ENCODE results near the gene MYPOP.
"Not testable (repeated sequence)": the region's sequence is repeated elsewhere in the genome, so short reads cannot be mapped to it uniquely, and the experiment has no call there.

Gene MYPOP

DNA sequence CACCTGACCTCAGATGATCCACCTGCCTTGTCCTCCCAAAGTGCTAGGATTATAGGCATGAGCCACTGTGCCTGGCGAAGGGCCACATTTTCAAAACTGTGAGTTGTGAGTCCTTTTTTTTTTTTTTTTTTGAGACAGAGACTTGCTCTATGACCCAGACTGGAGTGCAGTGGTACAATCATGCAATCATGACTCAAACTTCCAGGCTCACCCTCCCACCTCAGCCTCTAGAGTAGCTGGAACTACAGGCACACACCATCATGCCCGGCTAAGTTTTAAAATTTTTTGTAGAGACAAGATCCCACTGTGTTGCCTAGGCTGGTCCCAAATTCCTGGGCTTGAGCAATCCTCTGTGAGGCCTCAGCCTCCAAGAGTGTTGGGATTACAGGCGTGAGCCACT lies 3.8 kb upstream of the MYPOP start:
- DNase-seq = no peak

DNA sequence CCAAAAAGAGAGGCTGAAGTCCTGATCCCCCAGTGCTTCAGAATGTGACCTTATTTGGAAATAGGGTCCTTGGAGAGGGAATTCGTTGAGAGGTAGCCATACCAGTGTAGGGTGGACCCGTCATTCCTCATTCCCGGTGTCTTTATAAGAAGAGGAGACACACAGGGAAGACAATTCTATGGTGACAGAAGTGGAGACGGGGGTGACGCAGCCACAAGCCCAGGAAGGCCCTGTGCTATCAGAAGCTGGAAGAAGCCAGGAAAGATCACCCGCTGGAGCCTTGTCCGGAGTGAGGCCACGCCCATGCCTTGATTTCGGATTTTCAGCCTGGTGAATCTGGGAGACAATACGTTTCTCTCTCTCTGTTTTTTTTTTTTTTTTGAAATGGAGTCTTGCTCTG lies 2.6 kb upstream of the MYPOP start:
- DNase-seq = no peak

DNA sequence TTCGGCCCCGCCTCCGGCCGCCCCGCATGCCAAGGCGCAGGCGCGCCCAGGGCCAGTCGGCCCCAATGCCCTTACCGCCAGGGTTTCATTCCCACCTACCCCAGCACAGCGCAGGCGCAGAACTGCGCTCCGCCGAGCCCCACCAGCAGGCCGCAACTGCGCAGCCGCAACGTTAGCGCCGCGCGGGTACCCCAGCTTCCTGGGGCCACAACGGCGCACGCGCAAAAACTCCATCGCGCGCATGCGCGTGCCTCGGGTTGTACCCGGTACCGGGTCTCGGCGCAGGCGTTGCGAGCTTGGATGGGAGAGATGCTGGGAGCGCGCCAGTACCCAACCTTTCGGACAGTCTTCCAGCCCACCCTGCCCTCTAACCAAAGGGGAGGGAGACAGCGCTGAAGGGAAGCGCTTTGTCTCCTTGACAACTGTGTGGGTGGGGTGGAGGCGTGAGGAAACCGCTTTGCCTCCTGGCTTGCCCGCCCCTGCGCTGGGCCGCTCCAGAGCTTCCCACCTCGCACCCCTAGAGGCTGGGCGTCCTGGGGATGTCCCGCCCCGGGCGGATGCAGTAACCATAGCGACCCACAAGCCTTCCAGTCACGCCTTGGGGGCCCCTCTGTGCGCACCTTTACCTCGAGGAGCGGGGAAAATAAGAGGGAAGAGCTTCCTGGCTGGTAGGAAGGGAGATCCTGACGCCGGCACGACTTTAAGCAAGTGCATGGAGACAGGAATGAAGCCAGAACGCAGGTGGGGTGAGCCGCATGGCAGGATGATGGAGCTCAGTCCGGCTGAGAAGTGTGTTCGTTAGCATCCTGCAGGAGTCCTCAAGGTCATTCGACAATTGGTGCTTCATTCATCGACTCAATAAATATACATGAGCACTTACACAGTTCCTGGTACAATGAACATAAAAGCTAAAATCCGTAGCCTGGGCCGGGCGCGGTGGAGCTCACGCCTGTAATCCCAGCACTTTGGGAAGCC lies 525 bp upstream of the MYPOP start:
- peak; percentile 99 for DNase-seq

DNA sequence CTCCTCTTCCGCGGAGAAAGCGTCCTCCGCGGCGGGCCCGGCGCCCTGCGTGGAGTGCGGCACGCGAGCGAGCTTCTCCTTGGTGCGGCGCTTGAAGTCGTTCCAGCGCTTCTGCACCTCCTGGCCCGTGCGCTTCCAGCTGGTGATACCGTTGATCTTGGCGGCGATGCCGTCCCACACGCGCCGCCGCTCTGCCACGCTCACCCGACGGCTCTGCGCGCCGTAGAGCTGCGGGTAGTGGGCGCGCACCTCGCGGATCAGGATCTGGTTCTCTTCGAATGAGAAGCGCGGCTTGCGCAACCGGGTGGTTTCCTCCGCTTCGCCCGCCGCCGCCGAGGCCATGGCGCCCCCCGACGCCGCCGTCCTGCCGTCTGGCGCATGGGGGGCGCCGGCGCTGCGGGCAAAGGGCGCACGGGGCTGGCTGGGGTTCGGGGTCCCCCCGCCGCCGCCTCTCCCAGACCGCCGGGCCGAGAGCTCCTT lies 941 bp downstream of the MYPOP start:
- DNase-seq = peak; percentile 47

DNA sequence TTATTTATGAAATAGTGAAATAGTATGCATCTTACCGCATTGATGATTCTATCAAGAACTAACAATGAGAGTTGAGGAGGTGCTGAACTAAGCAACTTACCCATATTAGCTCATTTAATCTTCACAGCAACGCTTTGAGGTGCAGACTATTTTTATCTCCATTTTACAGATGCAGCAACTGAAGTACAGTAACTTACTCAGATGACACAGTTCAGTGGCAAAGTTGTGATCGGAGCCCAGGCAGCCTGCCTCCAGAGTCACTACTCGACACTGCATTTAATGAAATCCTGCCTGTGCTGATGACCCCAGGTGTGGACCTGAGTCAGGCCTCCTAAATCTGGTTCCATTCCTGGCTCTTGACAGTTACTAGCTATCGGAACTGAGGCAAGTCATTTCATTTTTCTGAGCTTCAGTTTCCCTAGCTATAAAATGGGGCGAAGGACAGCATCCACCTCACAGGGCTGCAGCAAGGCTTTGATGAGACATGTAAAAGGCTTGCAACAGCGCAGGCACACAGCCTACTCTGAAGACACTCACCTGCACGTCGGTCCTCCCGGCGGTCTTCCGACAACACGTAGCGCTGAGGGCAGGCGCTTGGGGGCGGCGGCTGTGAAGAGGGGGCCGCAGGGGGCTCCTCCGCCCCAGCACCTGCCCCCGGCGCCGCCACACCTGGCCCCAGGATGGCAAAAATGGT lies 1.5 kb downstream of the MYPOP start:
- DNase-seq = no peak

DNA sequence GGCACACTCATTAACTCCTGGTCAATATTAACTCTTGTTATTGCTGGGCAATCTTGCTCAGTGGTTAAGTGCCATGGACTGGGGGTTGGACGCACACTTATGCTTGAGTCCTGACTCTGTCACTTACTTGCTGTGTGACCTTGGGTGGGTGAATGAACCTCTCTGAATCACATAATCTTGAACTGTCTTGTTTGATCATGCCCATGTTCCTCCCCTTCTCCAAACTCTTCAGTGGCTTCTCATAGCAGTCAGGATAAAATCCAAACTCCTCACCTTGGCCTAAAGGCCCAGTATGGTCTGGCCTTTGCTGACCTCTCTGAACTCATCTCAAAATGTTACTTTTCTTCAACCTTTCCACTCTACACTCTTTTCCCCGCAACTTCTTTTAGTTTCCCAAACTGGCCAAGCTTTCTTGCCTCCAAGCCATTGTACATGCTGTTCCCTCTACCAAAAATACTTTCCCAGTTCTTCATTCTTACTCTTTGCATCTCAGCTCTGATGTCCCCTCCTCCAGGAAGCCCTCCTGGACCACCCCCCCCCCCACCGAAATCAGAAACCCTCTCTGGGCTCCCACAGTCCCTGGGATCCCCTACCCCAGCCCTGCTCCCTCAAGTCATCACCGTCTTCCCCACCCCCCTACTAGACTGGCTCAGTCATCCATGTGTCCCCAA lies 2.4 kb downstream of the MYPOP start:
- DNase-seq = no peak

DNA sequence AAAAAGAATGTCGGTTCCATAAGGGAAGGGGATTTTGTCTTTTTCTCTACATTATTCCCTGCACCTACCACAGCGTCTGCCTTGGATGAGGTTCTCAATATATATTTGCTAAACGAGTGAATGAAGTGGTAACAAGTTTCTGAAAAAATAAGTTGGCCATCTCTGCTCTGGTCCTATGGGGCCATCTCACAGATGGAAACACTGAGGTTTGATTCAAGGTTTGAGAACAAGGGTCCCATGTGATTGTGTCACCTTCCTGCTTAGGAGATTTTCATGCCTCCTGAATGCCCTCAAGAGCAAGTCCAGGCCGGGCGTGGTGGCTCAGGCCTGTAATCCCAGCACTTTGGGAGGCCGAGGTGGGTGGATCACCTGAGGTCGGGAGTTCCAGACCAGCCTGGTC lies 3.2 kb downstream of the MYPOP start:
- no peak for DNase-seq

DNA sequence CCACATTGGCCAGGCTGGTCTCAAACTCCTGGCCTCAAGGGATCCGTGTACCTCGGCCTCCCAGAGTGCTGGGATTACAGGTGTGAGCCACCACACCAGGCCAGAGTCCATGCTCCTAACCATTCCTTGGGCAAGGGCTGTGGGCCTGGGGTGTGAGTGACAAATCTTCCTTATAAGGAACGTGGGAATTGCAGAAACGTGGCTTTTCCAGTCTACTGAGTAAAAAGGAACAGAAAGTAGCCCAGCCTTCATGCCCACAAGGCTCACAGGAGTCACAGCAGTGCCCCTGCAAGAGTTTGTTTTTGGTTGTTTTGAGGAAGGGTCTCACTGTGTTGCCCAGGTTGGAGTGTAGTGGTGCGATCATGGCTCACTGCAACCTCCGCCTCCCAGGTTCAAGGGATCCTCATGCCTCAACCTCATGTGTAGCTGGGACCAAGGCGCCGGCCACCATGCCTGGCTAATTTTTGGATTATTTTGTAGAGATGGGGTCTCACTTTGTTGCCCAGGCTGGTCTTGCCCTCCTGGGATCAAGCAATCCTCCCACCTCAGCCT lies 5.1 kb downstream of the MYPOP start:
- DNase-seq = no peak

DNA sequence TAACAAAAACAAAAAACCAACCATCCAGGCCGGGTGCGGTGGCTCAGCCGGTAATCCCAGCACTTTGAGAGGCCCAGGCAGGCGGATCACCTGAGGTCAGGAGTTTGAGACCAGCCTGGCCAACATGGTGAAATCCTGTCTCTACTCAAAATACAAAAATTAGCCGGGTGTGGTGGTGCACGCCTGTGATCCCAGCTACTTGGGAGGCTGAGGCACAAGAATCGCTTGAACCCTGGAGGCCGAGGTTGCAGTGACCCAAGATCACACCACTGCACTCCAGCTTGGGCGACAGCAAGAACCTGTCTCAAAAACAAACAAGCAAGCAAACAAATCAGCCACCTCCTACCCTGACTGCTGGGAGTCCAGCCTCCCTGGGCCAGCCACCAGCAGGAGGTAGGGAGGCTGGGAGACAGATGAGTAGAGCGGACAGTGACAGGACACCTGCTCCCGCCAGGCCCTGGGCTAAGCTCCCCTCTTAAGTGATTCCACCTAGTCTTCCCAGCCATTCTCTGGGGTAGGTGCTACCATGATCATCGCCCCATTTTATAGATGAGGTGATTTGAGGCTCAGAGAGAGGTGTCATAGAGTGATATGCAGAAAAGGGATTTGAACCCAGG lies 6.3 kb downstream of the MYPOP start:
- DNase-seq = not testable (repeated sequence)

DNA sequence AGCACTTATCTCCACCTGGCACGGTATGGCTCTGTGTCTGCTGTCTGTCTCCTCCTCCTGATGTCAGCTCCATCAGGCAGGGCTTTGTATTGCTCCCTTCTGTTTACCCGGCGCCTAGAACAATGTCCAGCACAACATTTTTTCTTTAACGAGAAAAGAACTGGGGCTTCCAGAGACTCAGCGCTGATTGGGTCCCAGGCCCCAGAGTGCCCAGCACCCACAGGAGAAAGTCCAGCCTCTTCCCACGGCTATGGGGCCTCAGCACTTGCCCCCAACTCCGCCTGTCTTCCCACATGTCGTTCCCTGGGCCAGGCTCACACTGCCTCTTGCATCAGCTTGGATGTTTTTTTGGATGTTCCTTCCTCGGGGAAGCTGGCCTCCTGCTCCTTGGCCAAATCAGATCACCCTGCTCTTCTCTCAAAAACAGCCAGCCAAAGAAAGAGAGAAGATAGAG lies 6.9 kb downstream of the MYPOP start:
- DNase-seq = no peak

DNA sequence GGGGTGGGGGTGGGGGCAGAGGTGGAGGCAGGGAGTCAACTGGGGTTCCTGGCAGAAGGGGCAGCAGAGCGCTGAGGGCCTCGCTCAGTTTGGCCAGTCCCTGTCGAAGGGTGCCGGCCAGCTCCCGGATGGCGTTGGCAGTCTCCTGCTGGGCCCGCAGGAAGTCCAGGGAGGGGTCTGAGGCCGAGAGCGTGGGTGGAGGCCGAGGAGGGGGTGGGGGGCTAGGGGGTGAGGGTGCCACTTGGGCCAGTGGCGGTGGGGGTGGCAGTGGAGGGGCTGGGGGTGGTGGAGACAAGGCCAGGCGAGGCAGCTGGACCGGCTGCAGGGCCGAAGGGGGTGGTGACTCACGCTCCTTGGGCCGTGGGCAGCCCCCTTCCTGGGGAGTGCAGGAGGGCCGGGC lies 11.5 kb downstream of the MYPOP start:
- DNase-seq = no peak

DNA sequence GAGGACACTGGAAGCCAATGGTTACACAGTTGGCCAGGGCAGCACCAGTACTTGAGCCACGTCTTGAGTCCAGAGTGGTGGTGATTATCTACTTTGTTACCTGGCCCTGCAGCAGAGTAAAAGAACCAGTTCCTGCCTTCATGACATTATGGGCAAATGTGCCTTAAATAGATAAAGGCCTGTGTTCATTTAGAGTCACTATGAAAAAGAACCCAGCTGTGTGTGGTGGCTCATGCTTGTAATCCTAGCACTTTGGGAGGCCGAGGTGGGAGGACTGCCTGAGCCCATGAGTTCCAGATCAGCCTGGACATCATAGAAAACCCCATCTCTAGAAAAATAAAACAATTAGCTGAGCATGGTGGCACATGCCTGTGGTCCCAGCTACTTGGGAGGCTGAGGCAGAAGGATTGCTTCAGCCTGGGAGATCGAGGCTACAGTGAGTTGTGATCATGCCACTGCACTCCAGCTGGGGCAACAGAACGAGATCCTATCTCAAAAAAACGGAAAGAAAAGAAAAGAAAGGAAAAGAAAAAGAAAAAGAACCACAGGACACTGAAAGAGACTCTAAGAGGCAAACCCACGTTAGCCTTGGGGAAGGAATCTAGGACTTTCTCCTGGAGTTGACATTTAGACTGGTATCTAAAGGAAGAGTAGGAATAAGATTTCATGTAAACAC lies 13.1 kb downstream of the MYPOP start:
- DNase-seq = no peak

DNA sequence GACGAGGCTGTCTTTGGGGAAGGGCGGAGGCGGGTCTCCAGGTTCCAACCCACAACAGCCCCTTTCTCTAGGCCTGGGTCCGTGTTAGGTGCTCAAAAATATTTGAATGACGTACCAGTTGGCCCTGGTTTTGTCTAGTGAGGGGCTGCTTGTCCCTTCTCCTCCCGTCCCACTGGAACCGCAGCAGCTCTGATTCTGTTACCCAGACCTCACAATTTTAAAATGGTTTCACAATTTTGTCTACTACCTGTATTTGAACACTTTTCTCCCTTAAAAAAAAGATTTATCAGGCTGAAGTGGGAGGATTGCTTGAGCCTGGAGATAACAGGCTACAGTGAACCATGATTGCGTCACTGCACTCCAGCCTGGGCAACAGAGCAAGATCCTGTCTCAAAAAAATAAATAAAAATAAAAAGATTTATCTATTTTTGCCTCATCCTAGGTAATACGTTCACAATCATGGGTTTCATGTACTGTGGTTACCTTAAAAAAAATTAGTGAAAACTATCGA lies 15.2 kb downstream of the MYPOP start:
- no peak for DNase-seq

DNA sequence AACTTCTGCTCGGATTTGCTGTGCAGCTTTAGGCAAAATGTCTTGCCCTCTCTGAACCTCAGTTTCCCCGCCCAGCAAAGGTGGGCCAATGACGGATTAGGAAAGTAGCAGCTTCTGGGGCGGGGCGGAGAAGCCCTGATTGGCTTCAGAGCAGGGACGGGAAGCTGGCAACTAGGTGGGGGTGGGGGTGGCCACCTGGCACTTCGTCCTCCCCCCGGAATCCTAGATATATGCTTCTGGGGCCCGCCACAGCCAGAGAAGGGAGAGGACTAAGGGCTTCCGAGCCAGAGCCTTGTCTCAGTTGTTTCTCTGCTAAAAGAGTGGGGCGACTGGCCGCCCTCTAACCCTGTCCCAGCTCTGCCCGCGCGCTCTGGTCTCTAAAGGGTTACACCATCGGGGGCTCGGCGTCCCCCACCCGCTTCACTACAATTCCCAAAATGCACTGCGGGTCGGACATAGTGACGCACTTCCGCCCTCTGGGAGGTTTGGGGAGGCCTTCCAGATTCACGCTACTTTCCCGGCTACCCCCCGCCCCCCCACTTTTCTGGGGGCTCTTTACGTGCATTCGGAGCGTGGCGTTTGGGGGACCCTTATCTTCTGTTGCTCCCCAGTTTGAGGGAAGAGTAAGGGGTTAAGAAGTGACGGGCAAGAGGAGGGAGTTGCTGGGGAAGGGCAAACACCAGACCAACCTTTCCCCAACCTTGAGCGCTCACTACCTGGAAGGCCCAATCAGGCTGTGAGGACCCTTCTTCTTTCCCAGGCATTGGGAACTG lies 15.8 kb downstream of the MYPOP start:
- DNase-seq = peak; percentile 89

DNA sequence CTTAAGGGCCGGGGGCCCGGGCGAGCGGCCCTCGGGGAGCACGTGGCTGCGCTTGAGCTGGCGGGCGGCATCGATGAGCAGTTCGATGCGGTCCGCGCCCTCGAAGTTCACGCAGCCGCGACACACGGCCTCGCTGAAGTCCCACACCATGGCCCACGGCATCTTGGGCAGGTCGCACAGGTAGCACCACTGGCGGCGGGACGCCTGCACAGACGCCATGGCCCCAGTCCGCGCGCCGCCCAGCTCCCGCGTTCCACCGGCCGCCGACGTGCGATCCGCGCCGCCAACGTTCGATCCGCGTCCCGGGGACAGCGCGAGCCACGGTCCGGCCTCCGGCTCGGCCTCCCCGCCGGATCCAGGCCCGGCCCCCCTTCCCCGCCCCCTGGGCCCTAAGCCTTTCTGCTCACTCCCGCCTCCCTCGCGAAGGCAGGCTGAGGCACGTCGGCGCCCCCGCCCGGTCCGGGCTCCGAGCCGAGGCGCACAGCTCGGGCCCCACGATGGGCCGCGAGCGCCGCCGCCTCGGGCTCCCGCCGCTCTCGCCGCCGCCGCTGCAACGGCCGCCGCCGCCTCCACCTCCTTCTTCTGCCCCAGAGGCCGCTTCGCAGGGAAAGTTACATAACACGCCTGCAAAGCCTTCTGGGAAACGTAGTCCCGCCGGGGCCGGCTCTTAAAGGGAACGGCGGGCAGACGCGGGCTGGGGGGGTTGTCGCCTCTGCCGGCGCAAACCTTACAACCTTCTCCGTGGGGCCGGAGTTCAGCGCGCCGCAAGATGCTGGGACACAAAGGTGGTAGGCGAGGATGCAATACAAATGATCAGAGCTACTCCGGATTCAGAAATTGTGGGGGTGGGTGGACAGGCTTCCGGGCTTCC lies 16.6 kb downstream of the MYPOP start, which contains the start of gene IRF2BP1:
Gene IRF2BP1 (minus strand): TSS at position 586 of the 871 bp plus-strand sequence. CDS start 367 bp downstream, at position 219.
- DNase-seq = peak; percentile 90

DNA sequence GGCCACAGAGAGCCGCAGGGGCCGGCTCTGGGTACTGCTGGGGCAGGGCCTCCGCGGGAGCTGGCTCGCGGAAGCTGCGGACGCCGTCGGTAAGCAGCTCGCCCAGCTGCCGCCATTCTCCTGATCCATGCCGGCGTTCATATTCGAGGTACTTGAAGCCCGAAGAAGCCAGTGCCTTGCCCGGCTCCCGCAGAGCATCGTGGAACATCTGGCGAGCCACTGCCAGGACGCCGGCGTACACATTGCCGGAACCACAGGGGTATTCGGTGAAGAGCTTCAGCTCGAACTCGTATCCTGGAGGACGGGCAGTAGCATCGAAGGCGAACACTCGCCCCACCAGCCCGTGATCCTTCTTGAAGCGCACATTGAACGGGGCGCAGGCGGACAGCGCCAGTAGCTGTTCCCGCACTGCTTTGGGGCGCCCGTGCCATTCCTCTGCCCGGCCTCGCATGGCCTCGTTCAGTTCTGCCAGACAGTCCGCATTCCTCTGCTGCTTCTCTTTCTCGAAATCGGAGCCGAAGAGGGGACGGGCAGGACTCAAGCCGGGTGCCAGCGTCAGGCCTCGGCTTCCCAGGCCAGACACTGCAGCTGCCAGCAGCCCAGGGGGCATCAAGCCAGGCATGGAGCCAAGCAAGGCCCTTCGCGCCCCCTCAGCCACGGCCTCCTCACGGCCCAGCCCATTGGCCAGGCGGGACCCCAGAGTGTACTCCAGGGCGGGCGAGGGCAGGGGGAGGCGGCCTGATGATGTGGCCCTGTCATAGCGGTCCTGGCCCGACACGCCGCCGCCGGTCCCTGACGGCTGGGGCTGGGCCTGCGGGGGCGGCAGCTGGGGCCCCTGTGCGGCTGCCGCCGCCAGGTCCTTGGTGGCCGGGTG lies 17.5 kb downstream of the MYPOP start:
- DNase-seq = peak; percentile 29

DNA sequence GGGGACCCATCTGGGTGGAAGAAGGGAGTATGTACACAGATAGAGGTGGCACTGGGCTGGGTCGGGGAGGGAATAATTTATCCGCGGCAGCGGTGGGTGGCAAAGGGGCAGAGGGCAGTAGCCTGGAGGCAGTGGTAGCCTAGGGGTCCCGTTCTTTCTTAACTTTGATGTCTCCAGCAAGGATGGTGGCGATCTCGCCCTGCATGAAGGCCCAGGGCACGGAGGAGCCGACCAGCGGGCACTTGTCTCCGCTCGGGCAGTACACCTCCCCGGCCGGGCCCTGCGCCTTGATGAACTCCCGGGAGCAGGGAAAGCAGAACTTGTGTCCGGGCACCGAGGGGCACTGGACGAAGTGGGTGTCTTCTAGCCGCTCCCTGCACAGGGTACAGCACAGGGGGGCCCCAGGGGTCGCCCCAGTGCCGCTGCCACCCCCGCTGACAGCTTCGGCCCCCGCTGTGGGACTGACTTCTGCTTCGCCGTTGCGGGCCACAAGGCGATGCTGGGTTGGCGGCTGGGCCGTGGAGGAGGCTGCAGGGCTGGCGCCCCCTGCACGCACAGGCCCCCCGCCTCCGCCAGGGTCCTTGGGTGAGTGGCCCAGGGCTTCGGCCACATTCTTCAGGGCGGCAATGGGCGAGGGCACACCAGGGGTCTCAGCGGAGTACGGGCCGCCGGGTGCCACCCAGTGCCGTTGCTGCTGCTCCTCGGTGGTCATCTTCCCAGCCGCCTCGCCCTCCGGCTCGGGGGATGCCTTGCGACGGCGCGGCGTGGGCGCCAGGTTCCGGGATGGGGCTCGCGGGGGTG lies 18.3 kb downstream of the MYPOP start:
- no peak for DNase-seq

DNA sequence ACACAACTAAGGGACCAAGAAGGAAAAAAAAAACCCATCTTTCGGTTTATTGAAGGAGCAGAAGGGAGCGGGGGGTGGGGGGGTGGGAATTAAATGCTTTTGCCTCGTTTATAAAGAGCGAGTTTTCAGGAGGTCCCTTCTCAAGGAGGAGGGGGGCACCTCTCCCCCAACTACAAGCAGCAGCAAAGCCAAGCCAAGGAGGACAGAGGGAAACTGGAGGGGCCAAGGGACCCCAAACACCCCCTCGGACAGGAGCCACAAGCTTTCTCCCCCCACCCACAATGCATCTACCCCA lies 18.9 kb downstream of the MYPOP start:
- no peak for DNase-seq
